HepG2 (cell line): ENCODE measurements around the gene PDE1C. TPM values are rescaled to one million over a fixed set of nuclear protein-coding genes. Genes with fewer than 3 reads are reported as not detected.

Experiments used
- ATAC-seq: fragments of 200-7000 bp; cut with Tn5 transposase; 3 replicates; pipeline ENCODE4 v1.9.1; 2020; ENCODE audit warnings: mild to moderate bottlenecking, moderate library complexity
- BruUV-seq: library from RNA; stranded (reverse); fragments of 400-500 nt; replicated peaks from 2 replicates; lab custom pipeline; 2021; lab: Mats Ljungman, UMichigan
- CTCF ChIA-PET: fragments of 300-600 bp; formaldehyde crosslinking; extraction: SDS; loops from one replicate; lab custom pipeline; 2021; ENCODE audit warnings: low total read pairs, inconsistent platforms, low intra/inter-chr PET ratio; lab: Yijun Ruan, JAX
- POLR2A ChIA-PET: fragments of 350-600 bp; sonication (Branson Sonifier 250); formaldehyde crosslinking; loops from one replicate; lab custom pipeline; 2020; ENCODE audit warnings: antibody characterized with exemption, inconsistent platforms; lab: Yijun Ruan, JAX
- DNase-seq: peaks from one replicate; pipeline ENCODE4 v3.0.0-alpha.2; 2015; ENCODE audit warnings: low spot score
- FAIRE-seq: peaks from 3 replicates; lab custom pipeline; 2011; peaks lifted over from hg19 to GRCh38; lab: Jason Lieb, UNC
- H2AFZ ChIP-seq: one replicate; pipeline ENCODE4 v1.6.1; 2011; ENCODE audit warnings: low read length, inconsistent platforms
- H3K27ac ChIP-seq: fragments of 300-600 bp; 3 replicates; pipeline ENCODE4 v1.8.0; 2011; ENCODE audit warnings: mixed run types, mild to moderate bottlenecking, mixed read lengths, low read length, inconsistent platforms; ENCODE audit not compliant: insufficient read depth; ENCODE audit errors: extremely low read length
- H3K27me3 ChIP-seq, 2 experiments: fragments of 200-600 bp in 1 of 2; 2 replicates in 1 of 2; 3 replicates in 1 of 2; pipeline versions ENCODE4 v1.6.0 to v1.8.0; 2011; ENCODE audit warnings: low read length in 2 of 2, mild to moderate bottlenecking in 2 of 2, moderate library complexity in 2 of 2, inconsistent platforms in 1 of 2; ENCODE audit not compliant: insufficient read depth in 2 of 2, control insufficient read depth in 1 of 2
- H3K36me3 ChIP-seq, 2 experiments: fragments of 200-600 bp in 1 of 2; replicated peaks in 1 of 2; 2 replicates in 1 of 2; 3 replicates in 1 of 2; pipeline versions ENCODE4 v1.5.1 to v1.8.0; 2011; ENCODE audit warnings: low read length in 2 of 2, inconsistent platforms in 1 of 2; ENCODE audit not compliant: insufficient read depth in 2 of 2, control insufficient read depth in 1 of 2
- H3K4me1 ChIP-seq: 2 replicates; pipeline ENCODE4 v1.5.1; 2012; ENCODE audit warnings: low read length, inconsistent platforms; ENCODE audit not compliant: insufficient read depth
- H3K4me2 ChIP-seq: 2 replicates; pipeline ENCODE4 v1.6.0; 2011; ENCODE audit warnings: low read depth, low read length, inconsistent platforms
- H3K4me3 ChIP-seq, 3 experiments: fragments of 200-600 bp in 1 of 3; sonication (generic), shearing (Covaris generic) in 1 of 3; replicated peaks in 1 of 3; 2 replicates each; pipeline ENCODE4 v1.5.1; 2011 to 2016; ENCODE audit warnings: low read length in 3 of 3, inconsistent platforms in 2 of 3, low read depth in 2 of 3, mild to moderate bottlenecking in 2 of 3, control low read depth in 1 of 3, mixed read lengths in 1 of 3; ENCODE audit not compliant: insufficient read depth in 1 of 3
- H3K79me2 ChIP-seq: one replicate; pipeline ENCODE4 v1.6.1; 2011; ENCODE audit warnings: low read length, inconsistent platforms; ENCODE audit not compliant: insufficient read depth
- H3K9ac ChIP-seq: 2 replicates; pipeline ENCODE4 v1.6.0; 2011; ENCODE audit warnings: mild to moderate bottlenecking, low read depth, low read length, inconsistent platforms; ENCODE audit not compliant: insufficient read depth
- H3K9me3 ChIP-seq: 2 replicates; pipeline ENCODE4 v1.5.1; 2012; ENCODE audit warnings: mild to moderate bottlenecking, low read length
- H4K20me1 ChIP-seq: 2 replicates; pipeline ENCODE4 v1.6.0; 2011; ENCODE audit warnings: inconsistent platforms, mild to moderate bottlenecking, low read length, moderate library complexity; ENCODE audit not compliant: insufficient read depth
- ATF4 ChIP-seq, 2 experiments: fragments of 450-650 bp in 1 of 2; sonication (generic) in 1 of 2; formaldehyde crosslinking; IDR thresholded peaks; 2 replicates each; pipeline versions ENCODE4 v1.5.0 to v1.8.0; 2020 to 2022; ENCODE audit warnings: mild to moderate bottlenecking in 1 of 2, missing genetic modification reagents in 1 of 2
- EZH2 ChIP-seq: conservative IDR thresholded peaks from 2 replicates; pipeline ENCODE4 v1.6.1; 2012; ENCODE audit warnings: mild to moderate bottlenecking, low read depth, low read length, moderate library complexity
- FOXJ3 ChIP-seq: sonication (generic); formaldehyde crosslinking; IDR thresholded peaks from 2 replicates; pipeline ENCODE4 v1.4.0; 2020; ENCODE audit warnings: missing genetic modification reagents, mild to moderate bottlenecking, borderline replicate concordance
- JUND ChIP-seq: sonication (generic); formaldehyde crosslinking; IDR thresholded peaks from 2 replicates; pipeline ENCODE4 v1.8.0; 2022; ENCODE audit warnings: mild to moderate bottlenecking, missing genetic modification reagents
- KAT7 ChIP-seq: IDR thresholded peaks from 2 replicates; pipeline ENCODE4 v1.6.1; 2018; ENCODE audit warnings: borderline replicate concordance, missing compliant biosample characterization
- KAT8 ChIP-seq: IDR thresholded peaks from 2 replicates; pipeline ENCODE4 v1.6.1; 2016; ENCODE audit warnings: missing genetic modification reagents, missing compliant biosample characterization
- SP140L ChIP-seq: sonication (generic); formaldehyde crosslinking; IDR thresholded peaks from 2 replicates; pipeline ENCODE4 v1.4.0; 2020; ENCODE audit warnings: missing genetic modification reagents, borderline replicate concordance
- ZFYVE20 ChIP-seq: sonication (generic); formaldehyde crosslinking; IDR thresholded peaks from 2 replicates; pipeline ENCODE4 v1.8.0; 2023; ENCODE audit warnings: low read depth, mild to moderate bottlenecking, moderate library complexity, missing genetic modification reagents, borderline replicate concordance
- ZMYM4 ChIP-seq: sonication (generic); formaldehyde crosslinking; IDR thresholded peaks from 2 replicates; pipeline ENCODE4 v1.8.1; 2023; ENCODE audit warnings: mild to moderate bottlenecking, missing genetic modification reagents
- ZNF12 ChIP-seq: sonication (generic); formaldehyde crosslinking; IDR thresholded peaks from 2 replicates; pipeline ENCODE4 v1.5.0; 2020; ENCODE audit warnings: missing genetic modification reagents
- ZNF256 ChIP-seq: sonication (generic); formaldehyde crosslinking; conservative IDR thresholded peaks from 2 replicates; pipeline ENCODE4 v1.4.0; 2020; ENCODE audit warnings: missing genetic modification reagents
- ZNF382 ChIP-seq: sonication (generic); formaldehyde crosslinking; IDR thresholded peaks from 2 replicates; pipeline ENCODE4 v1.5.0; 2020; ENCODE audit warnings: missing genetic modification reagents, mild to moderate bottlenecking, borderline replicate concordance
- ZNF704 ChIP-seq: sonication (generic); formaldehyde crosslinking; IDR thresholded peaks from 2 replicates; pipeline ENCODE4 v1.8.1; 2023; ENCODE audit warnings: mild to moderate bottlenecking, inconsistent platforms, moderate library complexity, missing genetic modification reagents, borderline replicate concordance
- WGBS: methylation state at CpG from one replicate; pipeline ENCODE4 v1.1.6; 2017; ENCODE audit warnings: low lambda C conversion rate; 5-methylcytosine and 5-hydroxymethylcytosine counted together
- in situ Hi-C: cut with HindIII; loops from 2 replicates; pipeline ENCODE4 v1.10.0; 2017; ENCODE audit warnings: low pct_unique_long_range_greater_than_20kb; ENCODE audit not compliant: extremely low pct_ligation_motif_present
- intact Hi-C: fragments of 100-400 bp; cut with micrococcal nuclease; formaldehyde crosslinking; loops from one replicate; pipeline ENCODE4 v1.10.0; 2022; ENCODE audit not compliant: unreplicated experiment
- polyA plus RNA-seq, 8 experiments: library from polyadenylated mRNA; depleted of rRNA in 3 of 8; stranded (reverse) in 7 of 8; unstranded in 1 of 8; fragments of >200 nt; fragmentation: Illumina TruSeq in 4 of 8; extraction: Trizol in 4 of 8; gene quantifications; 2 replicates each; pipeline versions ENCODE4 v1.2.1 to v1.2.3, GENCODE V29; 2011 to 2016; ENCODE audit warnings: low read depth in 4 of 8, missing spikeins in 1 of 8, mixed read lengths in 1 of 8; ENCODE audit not compliant: insufficient read depth in 1 of 8
- total RNA-seq, 5 experiments: library from RNA; depleted of rRNA; stranded (reverse); fragments of >200 nt; fragmentation: Illumina TruSeq; extraction: Trizol; gene quantifications; 2 replicates each; pipeline ENCODE4 v1.2.3, GENCODE V29; 2016; ENCODE audit warnings: low read depth in 1 of 5
- TF ChIP-seq, protein P1 (sequence below): sonication (generic); formaldehyde crosslinking; IDR thresholded peaks from 2 replicates; pipeline ENCODE4 v1.4.0; 2020; ENCODE audit warnings: low read depth, mild to moderate bottlenecking, missing genetic modification reagents
- TF ChIP-seq, protein P2 (sequence below): sonication (generic); formaldehyde crosslinking; IDR thresholded peaks from 2 replicates; pipeline ENCODE4 v1.4.0; 2020; ENCODE audit warnings: missing genetic modification reagents
- TF ChIP-seq, protein P3 (sequence below): sonication (generic); formaldehyde crosslinking; IDR thresholded peaks from 2 replicates; pipeline ENCODE4 v1.8.1; 2023; ENCODE audit warnings: mild to moderate bottlenecking, missing genetic modification reagents

Gene PDE1C
- total and polyA plus RNA-seq, 2 of the 13 experiments (the other 11 are each of a cell fraction or from before 2014, with no cell fraction given), result not detected

GRCh38 chr7:32071466-32072091 lies 1.4 kb upstream of the PDE1C start (continued):
- TF ChIP-seq ZNF382 (CRISPR knock-in tag), result no peak
- TF ChIP-seq, all 625 proteins: peak for 0

GRCh38 chr7:32070051-32070405 lies 179 bp downstream of the PDE1C start:
- intact Hi-C loops, result no loop called here
- no peak for TF ChIP-seq ATF4 (CRISPR knock-in tag; IDR thresholded peaks at IDR 0.05)
- no peak for TF ChIP-seq KAT8 (CRISPR knock-in tag)
- TF ChIP-seq, protein P1, sequence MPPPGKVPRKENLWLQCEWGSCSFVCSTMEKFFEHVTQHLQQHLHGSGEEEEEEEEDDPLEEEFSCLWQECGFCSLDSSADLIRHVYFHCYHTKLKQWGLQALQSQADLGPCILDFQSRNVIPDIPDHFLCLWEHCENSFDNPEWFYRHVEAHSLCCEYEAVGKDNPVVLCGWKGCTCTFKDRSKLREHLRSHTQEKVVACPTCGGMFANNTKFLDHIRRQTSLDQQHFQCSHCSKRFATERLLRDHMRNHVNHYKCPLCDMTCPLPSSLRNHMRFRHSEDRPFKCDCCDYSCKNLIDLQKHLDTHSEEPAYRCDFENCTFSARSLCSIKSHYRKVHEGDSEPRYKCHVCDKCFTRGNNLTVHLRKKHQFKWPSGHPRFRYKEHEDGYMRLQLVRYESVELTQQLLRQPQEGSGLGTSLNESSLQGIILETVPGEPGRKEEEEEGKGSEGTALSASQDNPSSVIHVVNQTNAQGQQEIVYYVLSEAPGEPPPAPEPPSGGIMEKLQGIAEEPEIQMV (CRISPR knock-in tag), result no peak
- TF ChIP-seq ZNF256 (CRISPR knock-in tag), result no peak
- TF ChIP-seq, protein P2, sequence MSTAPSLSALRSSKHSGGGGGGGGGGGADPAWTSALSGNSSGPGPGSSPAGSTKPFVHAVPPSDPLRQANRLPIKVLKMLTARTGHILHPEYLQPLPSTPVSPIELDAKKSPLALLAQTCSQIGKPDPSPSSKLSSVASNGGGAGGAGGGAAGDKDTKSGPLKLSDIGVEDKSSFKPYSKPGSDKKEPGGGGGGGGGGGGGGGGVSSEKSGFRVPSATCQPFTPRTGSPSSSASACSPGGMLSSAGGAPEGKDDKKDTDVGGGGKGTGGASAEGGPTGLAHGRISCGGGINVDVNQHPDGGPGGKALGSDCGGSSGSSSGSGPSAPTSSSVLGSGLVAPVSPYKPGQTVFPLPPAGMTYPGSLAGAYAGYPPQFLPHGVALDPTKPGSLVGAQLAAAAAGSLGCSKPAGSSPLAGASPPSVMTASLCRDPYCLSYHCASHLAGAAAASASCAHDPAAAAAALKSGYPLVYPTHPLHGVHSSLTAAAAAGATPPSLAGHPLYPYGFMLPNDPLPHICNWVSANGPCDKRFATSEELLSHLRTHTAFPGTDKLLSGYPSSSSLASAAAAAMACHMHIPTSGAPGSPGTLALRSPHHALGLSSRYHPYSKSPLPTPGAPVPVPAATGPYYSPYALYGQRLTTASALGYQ (CRISPR knock-in tag), result no peak
- no peak for TF ChIP-seq JUND
- no peak for TF ChIP-seq KAT7 (CRISPR knock-in tag)
- no peak for TF ChIP-seq ZMYM4 (CRISPR knock-in tag)
- no peak for TF ChIP-seq FOXJ3 (CRISPR knock-in tag)
- no peak for TF ChIP-seq SP140L (CRISPR knock-in tag)
- no peak for TF ChIP-seq ZNF704 (CRISPR knock-in tag)
- no peak for TF ChIP-seq ZFYVE20 (CRISPR knock-in tag)
- no peak for TF ChIP-seq EZH2
- no peak for TF ChIP-seq ZNF12 (CRISPR knock-in tag)
- TF ChIP-seq, protein P3, sequence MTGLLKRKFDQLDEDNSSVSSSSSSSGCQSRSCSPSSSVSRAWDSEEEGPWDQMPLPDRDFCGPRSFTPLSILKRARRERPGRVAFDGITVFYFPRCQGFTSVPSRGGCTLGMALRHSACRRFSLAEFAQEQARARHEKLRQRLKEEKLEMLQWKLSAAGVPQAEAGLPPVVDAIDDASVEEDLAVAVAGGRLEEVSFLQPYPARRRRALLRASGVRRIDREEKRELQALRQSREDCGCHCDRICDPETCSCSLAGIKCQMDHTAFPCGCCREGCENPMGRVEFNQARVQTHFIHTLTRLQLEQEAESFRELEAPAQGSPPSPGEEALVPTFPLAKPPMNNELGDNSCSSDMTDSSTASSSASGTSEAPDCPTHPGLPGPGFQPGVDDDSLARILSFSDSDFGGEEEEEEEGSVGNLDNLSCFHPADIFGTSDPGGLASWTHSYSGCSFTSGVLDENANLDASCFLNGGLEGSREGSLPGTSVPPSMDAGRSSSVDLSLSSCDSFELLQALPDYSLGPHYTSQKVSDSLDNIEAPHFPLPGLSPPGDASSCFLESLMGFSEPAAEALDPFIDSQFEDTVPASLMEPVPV, result no peak

More at GRCh38 chr7:32070051-32070405, 179 bp downstream of the PDE1C start:
- H3K36me3 ChIP-seq, result no peaks in the 10 kb centered on the region
- H3K9me3 ChIP-seq, result no peaks in the 10 kb centered on the region
- H3K27me3 ChIP-seq, result peaks cover 2 to 25% of the 10 kb centered on the region in 2 experiments; a peak in 3 of 5 replicates
- H2AFZ ChIP-seq, result no peak overlapping the region
- no peaks in the 10 kb centered on the region for H4K20me1 ChIP-seq
- ChIA-PET CTCF (no interaction called here), POLR2A (no interaction called here)
- no peak for ATAC-seq
- in situ Hi-C loops, result no loop called here
- H3K9ac ChIP-seq, result no peak overlapping the region
- no peaks in the 10 kb centered on the region for H3K79me2 ChIP-seq
- no peak overlapping the region for H3K4me3 ChIP-seq
- no peak overlapping the region for H3K4me2 ChIP-seq
- WGBS, result 16% methylated on average over 9 of the region's 9 CpGs
- no peak overlapping the region for H3K27ac ChIP-seq
- no peak for DNase-seq
- no TSS peak for BruUV-seq
- H3K4me1 ChIP-seq, result no peaks in the 10 kb centered on the region
- no peak for FAIRE-seq
